GM18951 (cell line): ENCODE measurements around the gene WDR82.

ENCODE experiments used
- POLR2A ChIP-seq: IDR thresholded peaks from 4 replicates; pipeline ENCODE4 v1.6.1; 2011; ENCODE audit warnings: mild to moderate bottlenecking; ENCODE audit not compliant: insufficient read length, insufficient read depth; ENCODE audit errors: extremely low read depth
- in situ Hi-C: fragments of 300-500 bp; cut with MboI; formaldehyde crosslinking; loops from one replicate; pipeline ENCODE4 v1.12.0; 2022; ENCODE audit warnings: low sequenced_read_pairs, mixed read lengths, inconsistent platforms; ENCODE audit not compliant: unreplicated experiment

WDR82 gene

GRCh38 chr3:52270252-52270754 lies 8.1 kb downstream of the WDR82 start:
- no peak for TF ChIP-seq POLR2A
- in situ Hi-C loops = no loop called here

DNA sequence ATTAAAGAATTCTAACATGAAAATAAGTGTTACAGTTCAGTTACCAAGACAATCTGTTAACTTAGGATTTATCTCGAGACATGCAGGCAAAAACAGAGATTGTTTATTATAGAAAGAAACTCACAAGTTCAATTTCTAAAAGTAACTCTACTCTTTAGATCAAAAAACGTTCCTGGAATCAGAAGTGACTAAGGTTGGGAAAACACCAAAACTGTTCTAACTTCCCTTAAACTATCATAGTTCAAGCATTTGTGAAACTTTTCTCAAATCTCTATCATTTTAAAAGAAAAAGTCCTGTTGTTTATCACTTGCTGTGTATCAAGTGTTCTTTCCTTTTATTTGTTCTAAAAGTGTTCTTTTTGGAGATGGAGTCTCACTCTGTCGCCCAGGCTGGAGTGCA lies 8.7 kb downstream of the WDR82 start:
- in situ Hi-C loops = no loop called here
- no peak for TF ChIP-seq POLR2A

- no peak for TF ChIP-seq POLR2A
- in situ Hi-C loops = no loop called here
These were observed 10.4 kb downstream of the WDR82 start for GRCh38 chr3:52268036-52268435.

DNA sequence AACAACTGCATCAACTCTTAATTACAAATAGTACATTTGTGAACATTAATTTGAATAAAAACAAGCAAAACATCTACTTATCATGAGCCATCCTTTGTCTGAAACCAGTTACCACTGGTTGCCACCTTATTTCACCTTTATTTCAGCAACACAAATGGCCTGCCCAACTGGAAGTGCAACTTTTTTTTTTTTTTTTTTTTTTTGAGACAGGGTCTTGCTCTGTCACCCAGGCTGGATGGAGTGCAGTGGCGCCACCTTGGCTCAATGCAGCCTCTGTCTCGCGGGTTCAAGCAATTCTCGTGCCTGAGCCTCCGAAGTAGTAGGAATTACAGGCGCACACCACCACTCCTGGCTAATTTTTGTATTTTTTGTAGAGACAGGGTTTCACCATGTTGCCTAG lies 13.1 kb downstream of the WDR82 start:
- in situ Hi-C loops = no loop called here
- TF ChIP-seq POLR2A = no peak

- TF ChIP-seq POLR2A = no peak
- in situ Hi-C loops = no loop called here
These were observed 16.0 kb downstream of the WDR82 start for GRCh38 chr3:52262447-52262846.

DNA sequence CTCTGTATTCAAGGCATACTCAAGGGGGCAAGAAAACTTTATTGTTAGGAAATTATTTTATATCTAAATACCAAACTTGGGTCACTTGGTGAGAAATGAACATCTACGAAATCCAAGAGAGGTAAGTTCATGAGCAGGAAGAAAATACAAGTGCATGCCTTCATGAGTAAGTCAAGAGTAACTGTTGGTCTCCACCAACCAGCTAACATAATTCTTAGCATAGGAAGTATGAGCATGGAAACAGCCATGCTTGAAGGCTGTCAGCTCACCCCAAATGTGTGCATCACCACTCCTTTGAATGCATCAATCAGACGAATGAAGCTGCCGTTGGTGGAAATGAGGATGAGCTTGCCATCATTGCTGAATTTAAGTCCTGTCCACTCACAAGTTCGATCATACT lies 19.0 kb downstream of the WDR82 start:
- in situ Hi-C loops = no loop called here
- no peak for TF ChIP-seq POLR2A

GRCh38 chr3:52259035-52259434 lies 19.4 kb downstream of the WDR82 start:
- no peak for TF ChIP-seq POLR2A
- in situ Hi-C loops = no loop called here

DNA sequence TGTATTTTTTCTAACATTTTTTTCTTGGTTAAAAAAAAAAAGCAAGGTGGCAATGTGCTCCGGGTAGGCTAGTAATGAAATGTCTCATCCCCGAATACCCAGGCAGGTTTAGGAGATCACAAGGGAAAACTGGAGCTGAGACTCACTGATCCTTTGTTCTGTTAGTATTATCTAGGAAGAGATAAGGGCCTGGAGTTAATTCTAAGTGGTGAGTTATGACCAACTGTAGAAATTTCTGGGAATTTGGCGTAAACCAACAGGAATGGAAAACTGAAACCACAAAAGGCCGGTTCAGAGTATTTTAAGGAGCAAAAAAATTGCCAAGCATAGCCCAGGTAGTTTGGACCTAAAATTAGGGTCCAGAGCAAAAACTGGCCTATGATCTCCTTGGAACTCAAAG lies 20.5 kb downstream of the WDR82 start:
- no peak for TF ChIP-seq POLR2A
- in situ Hi-C loops = no loop called here

DNA sequence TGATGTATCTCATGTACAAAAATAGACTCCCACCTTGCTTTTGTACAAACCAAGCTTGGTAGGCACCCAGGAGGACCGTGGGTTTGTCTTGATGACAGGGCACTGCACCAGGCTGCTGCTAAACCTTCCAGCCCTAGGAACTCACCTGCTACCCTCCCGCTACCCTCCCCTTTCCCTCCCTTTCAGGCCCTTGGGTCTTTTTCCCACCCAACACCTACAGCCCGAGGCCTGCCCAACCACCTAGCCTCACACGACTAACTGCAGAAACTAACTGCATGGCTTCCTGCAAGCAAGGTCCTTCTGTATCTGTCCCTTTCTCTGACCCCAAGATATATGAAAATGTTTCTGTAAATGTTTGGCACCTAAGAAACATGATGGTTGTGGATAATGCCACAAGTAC lies 21.8 kb downstream of the WDR82 start:
- no peak for TF ChIP-seq POLR2A
- in situ Hi-C loops = no loop called here

DNA sequence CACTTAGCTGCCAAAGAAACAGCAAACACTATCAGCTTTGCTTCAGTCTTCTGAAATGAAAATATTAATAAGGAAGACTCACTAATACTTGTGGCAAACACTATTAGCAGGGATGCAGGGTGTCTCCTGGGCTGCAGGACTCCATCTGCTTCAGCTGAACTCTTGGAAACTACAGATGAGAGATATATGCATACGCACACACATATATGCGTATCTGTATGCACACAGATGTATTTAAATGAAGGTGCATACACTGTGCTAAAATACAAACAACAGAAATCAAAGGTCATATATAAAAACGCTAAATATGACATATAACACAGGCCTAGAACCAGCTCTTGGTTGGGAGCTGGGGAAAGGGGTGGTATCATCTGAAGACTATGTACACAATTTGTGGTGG lies 22.3 kb downstream of the WDR82 start:
- no peak for TF ChIP-seq POLR2A
- in situ Hi-C loops = no loop called here

GRCh38 chr3:52254608-52255007 lies 23.8 kb downstream of the WDR82 start:
- in situ Hi-C loops = no loop called here
- TF ChIP-seq POLR2A = no peak

DNA sequence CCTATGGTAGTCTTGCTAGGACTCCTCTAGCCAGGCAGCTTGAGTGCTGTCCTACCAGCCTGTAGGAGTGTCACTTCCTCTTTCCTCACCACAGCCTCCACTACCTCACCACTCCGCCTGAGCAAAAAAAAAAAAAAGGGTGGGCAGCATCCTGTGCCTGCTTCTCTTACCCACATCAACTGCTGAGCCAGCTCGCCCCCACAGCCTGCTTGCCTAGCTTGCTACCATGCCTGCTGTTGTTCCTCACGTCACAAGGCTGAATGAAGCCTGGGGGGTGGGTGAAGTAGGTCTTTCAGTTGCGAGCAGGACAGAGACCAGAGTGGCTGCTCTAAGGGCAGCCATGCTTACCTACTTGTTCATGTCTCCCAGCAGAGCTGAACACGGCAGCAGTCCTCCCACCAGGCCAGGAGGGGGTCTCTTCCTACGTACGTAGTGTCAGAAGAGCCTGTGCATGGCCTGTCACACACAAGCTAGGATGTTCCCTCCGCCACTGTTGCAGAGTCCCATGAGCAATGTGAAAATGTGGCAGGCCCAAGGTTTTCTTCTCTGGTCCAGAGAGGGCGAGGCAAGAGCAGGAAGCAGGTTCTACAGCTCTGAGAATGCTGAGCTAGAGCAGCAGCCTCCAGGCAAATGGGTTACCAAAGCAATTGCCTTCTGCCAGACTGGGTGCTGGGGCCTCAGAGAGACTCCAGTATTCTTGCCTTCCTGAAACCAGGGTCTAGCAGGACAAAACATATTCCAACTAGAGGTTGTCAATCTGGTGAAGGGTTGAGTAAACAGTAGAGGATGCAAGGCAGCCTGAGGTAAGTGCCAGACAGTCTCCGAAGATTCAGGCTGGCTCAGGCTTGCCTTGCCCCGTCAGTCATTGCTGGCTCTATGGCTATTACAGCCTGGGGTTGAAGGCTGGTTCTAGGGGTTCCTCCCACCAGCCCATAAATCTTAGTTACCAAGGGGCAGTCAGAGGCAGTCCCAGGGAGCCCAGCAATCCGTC lies 24.8 kb downstream of the WDR82 start:
- in situ Hi-C loops = no loop called here
- no peak for TF ChIP-seq POLR2A

GRCh38 chr3:52250122-52250521 lies 28.3 kb downstream of the WDR82 start:
- in situ Hi-C loops = no loop called here

DNA sequence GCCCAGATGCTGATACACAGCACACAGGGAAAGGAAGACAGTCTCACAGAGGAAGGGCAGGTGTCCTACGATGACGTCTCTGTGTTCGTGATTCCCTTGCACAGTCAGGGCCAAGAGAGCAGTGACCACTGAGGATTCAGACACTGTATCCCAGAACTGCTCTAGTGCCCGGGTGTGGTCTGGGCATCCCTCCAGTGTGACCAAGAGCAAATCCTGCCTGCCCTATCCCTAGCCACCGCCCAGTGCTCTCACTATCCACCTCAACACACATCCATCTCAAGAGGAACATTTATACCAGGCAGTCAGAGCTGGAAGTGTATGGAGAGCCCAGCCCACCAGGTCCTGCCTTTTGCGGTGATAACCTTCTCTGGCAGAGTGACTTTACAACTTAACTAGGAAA lies 28.8 kb downstream of the WDR82 start:
- in situ Hi-C loops = no loop called here
- no peak for TF ChIP-seq POLR2A

More at GRCh38 chr3:52250122-52250521, 28.3 kb downstream of the WDR82 start:
- TF ChIP-seq POLR2A = no peak
